HUES6 (cell line): Measurements from ENCODE around the gene PEAK1.

ENCODE experiments used
- H3K27ac ChIP-seq: 2 replicates; pipeline ENCODE4 v1.7.0; 2013; ENCODE audit warnings: low read depth, mild to moderate bottlenecking, low read length, inconsistent platforms
- H3K27me3 ChIP-seq: 2 replicates; pipeline ENCODE4 v1.6.1; 2013; ENCODE audit warnings: low read length; ENCODE audit not compliant: control insufficient read depth, insufficient read depth
- H3K36me3 ChIP-seq: 2 replicates; pipeline ENCODE4 v1.6.1; 2013; ENCODE audit warnings: low read length; ENCODE audit not compliant: control insufficient read depth, insufficient read depth
- H3K4me1 ChIP-seq: 2 replicates; pipeline ENCODE4 v1.6.1; 2013; ENCODE audit warnings: low read length; ENCODE audit not compliant: control insufficient read depth, insufficient read depth
- H3K4me3 ChIP-seq: 2 replicates; pipeline ENCODE4 v1.5.1; 2013; ENCODE audit warnings: low read depth, low read length
- H3K9ac ChIP-seq: one replicate; pipeline ENCODE4 v1.6.1; 2013; ENCODE audit warnings: mild to moderate bottlenecking, low read length
- H3K9me3 ChIP-seq: 2 replicates; pipeline ENCODE4 v1.6.1; 2013; ENCODE audit warnings: low read depth, low read length; ENCODE audit not compliant: control insufficient read depth, insufficient read depth

The PEAK1 gene

GRCh38 chr15:77144492-77145070 lies 275.3 kb downstream of the PEAK1 start:
- no peaks in the 10 kb centered on the region for H3K27me3 ChIP-seq
- H3K36me3 ChIP-seq = no peaks in the 10 kb centered on the region
- peaks cover 16% of the 10 kb centered on the region for H3K9me3 ChIP-seq
- H3K4me1 ChIP-seq = no peaks in the 10 kb centered on the region
- H3K9ac ChIP-seq = no peak overlapping the region
- no peak overlapping the region for H3K27ac ChIP-seq
- no peak overlapping the region for H3K4me3 ChIP-seq

GRCh38 chr15:77144026-77144425 lies 275.9 kb downstream of the PEAK1 start:
- Histone ChIP-seq H3K27me3 (no peaks in the 10 kb centered on the region), H3K9me3 (peaks cover 19% of the 10 kb centered on the region), H3K4me3 (no peak overlapping the region), H3K36me3 (no peaks in the 10 kb centered on the region), H3K9ac (no peak overlapping the region), H3K27ac (no peak overlapping the region), H3K4me1 (no peaks in the 10 kb centered on the region)

GRCh38 chr15:77143616-77144015 lies 276.3 kb downstream of the PEAK1 start:
- Histone ChIP-seq H3K27ac (no peak overlapping the region), H3K9me3 (peaks cover 19% of the 10 kb centered on the region), H3K9ac (no peak overlapping the region)

GRCh38 chr15:77143191-77143590 lies 276.7 kb downstream of the PEAK1 start:
- no peak overlapping the region for H3K27ac ChIP-seq
- H3K36me3 ChIP-seq = no peaks in the 10 kb centered on the region
- H3K4me3 ChIP-seq = no peak overlapping the region
- H3K4me1 ChIP-seq = no peaks in the 10 kb centered on the region
- peaks cover 19% of the 10 kb centered on the region for H3K9me3 ChIP-seq
- no peak overlapping the region for H3K9ac ChIP-seq
- no peaks in the 10 kb centered on the region for H3K27me3 ChIP-seq

More at GRCh38 chr15:77143616-77144015, 276.3 kb downstream of the PEAK1 start:
- H3K4me1 ChIP-seq = no peaks in the 10 kb centered on the region
- no peak overlapping the region for H3K4me3 ChIP-seq
- no peaks in the 10 kb centered on the region for H3K36me3 ChIP-seq
- H3K27me3 ChIP-seq = no peaks in the 10 kb centered on the region

- no peak overlapping the region for H3K9ac ChIP-seq
- H3K27ac ChIP-seq = no peak overlapping the region
- no peaks in the 10 kb centered on the region for H3K4me1 ChIP-seq
- no peaks in the 10 kb centered on the region for H3K36me3 ChIP-seq
- no peak overlapping the region for H3K4me3 ChIP-seq
- peaks cover 19% of the 10 kb centered on the region for H3K9me3 ChIP-seq
- H3K27me3 ChIP-seq = no peaks in the 10 kb centered on the region
These were observed 279.7 kb downstream of the PEAK1 start for GRCh38 chr15:77140220-77140619.

GRCh38 chr15:77139312-77139711 lies 280.6 kb downstream of the PEAK1 start:
- H3K9me3 ChIP-seq = peaks cover 19% of the 10 kb centered on the region
- no peak overlapping the region for H3K27ac ChIP-seq
- H3K27me3 ChIP-seq = no peaks in the 10 kb centered on the region
- H3K4me1 ChIP-seq = no peaks in the 10 kb centered on the region
- no peak overlapping the region for H3K4me3 ChIP-seq
- no peaks in the 10 kb centered on the region for H3K36me3 ChIP-seq
- no peak overlapping the region for H3K9ac ChIP-seq

GRCh38 chr15:77138167-77138522 lies 281.8 kb downstream of the PEAK1 start:
- Histone ChIP-seq H3K4me3 (no peak overlapping the region), H3K9me3 (peaks cover 19% of the 10 kb centered on the region), H3K36me3 (0 out of 2 replicates have a peak, but pooled peaks cover 4% of the 10 kb centered on the region), H3K9ac (no peak overlapping the region), H3K27me3 (no peaks in the 10 kb centered on the region), H3K27ac (no peak overlapping the region), H3K4me1 (no peaks in the 10 kb centered on the region)

GRCh38 chr15:77135181-77135580 lies 284.7 kb downstream of the PEAK1 start:
- Histone ChIP-seq H3K9me3 (peaks cover 4% of the 10 kb centered on the region; the same call in 1 of the 2 replicates), H3K4me3 (no peak overlapping the region), H3K27ac (no peak overlapping the region), H3K9ac (no peak overlapping the region), H3K36me3 (peaks cover 8% of the 10 kb centered on the region; the same call in 1 of the 2 replicates), H3K4me1 (peaks cover 5% of the 10 kb centered on the region; the same call in 1 of the 2 replicates), H3K27me3 (no peaks in the 10 kb centered on the region)

- no peaks in the 10 kb centered on the region for H3K27me3 ChIP-seq
- H3K27ac ChIP-seq = no peak overlapping the region
- peaks cover 11% of the 10 kb centered on the region; the same call in 1 of the 2 replicates for H3K4me1 ChIP-seq
- H3K4me3 ChIP-seq = no peak overlapping the region
- H3K9me3 ChIP-seq = no peaks in the 10 kb centered on the region
- no peak overlapping the region for H3K9ac ChIP-seq
- H3K36me3 ChIP-seq = peaks cover 8% of the 10 kb centered on the region; the same call in 1 of the 2 replicates
These were observed 289.5 kb downstream of the PEAK1 start for GRCh38 chr15:77130315-77130930.

GRCh38 chr15:77127626-77128025 lies 292.3 kb downstream of the PEAK1 start:
- no peak overlapping the region for H3K27ac ChIP-seq
- H3K4me3 ChIP-seq = no peak overlapping the region
- H3K36me3 ChIP-seq = peaks cover under 1% of the 10 kb centered on the region; the same call in 1 of the 2 replicates
- H3K9ac ChIP-seq = no peak overlapping the region
- H3K9me3 ChIP-seq = no peaks in the 10 kb centered on the region
- peaks cover 11% of the 10 kb centered on the region; the same call in 1 of the 2 replicates for H3K4me1 ChIP-seq
- H3K27me3 ChIP-seq = no peaks in the 10 kb centered on the region

GRCh38 chr15:77126529-77127326 lies 293.2 kb downstream of the PEAK1 start:
- H3K9me3 ChIP-seq = no peaks in the 10 kb centered on the region
- no peak overlapping the region for H3K27ac ChIP-seq
- no peak overlapping the region for H3K4me3 ChIP-seq
- peaks cover 11% of the 10 kb centered on the region; the same call in 1 of the 2 replicates for H3K4me1 ChIP-seq
- H3K9ac ChIP-seq = no peak overlapping the region
- no peaks in the 10 kb centered on the region for H3K36me3 ChIP-seq
- no peaks in the 10 kb centered on the region for H3K27me3 ChIP-seq
